Right lobe of liver (tissue), 4 donors: ENCODE data around the gene MSANTD1.

Source experiments
- CTCF ChIP-seq, 4 donors: fragments of 200-600 bp in 3 of 4; fragments of 450-650 bp in 1 of 4; IDR thresholded peaks; one replicate each; pipeline versions ENCODE4 v1.5.1 to v1.8.0; 2016 to 2022; ENCODE audit warnings: antibody characterized with exemption in 4 of 4, mild to moderate bottlenecking in 2 of 4
- POLR2A ChIP-seq: fragments of 450-650 bp; IDR thresholded peaks from one replicate; pipeline ENCODE4 v1.6.1; 2017; ENCODE audit warnings: antibody characterized with exemption, mild to moderate bottlenecking
- donor health status: DM: no; HTN: no; CAD: no.
- donor health status: DM: no; HTN: no; CAD: no.
- donor health status: DM: no; HTN: yes; CAD: no.

- no peak for TF ChIP-seq CTCF (IDR thresholded peaks at IDR 0.05)
- TF ChIP-seq POLR2A, result no peak
Measured at GRCh38 chr4:3225936-3226335, 23.0 kb upstream of the MSANTD1 start.
